Caki2 (cell line): Measurements from ENCODE around the gene RRM1. TPM values are rescaled to one million over a fixed set of nuclear protein-coding genes. Genes with fewer than 3 reads are reported as not detected.

ENCODE experiments used
- DNase-seq: peaks from one replicate; pipeline ENCODE4 v3.0.0-alpha.2; 2015; ENCODE audit warnings: low read depth
- in situ Hi-C: cut with HindIII; loops from 2 replicates; pipeline ENCODE4 v1.10.0; 2016; ENCODE audit warnings: low sequenced_read_pairs, low pct_unique_long_range_greater_than_20kb, mixed read lengths
- total RNA-seq: library from RNA; depleted of rRNA; stranded (reverse); fragments of >200 nt; shearing (Covaris generic); gene quantifications from 2 replicates; pipeline ENCODE4 v1.2.3, GENCODE V29; 2014; ENCODE audit warnings: low replicate concordance

The RRM1 gene
- total RNA-seq, 1 experiment from 2014 or later, result 104 TPM

- in situ Hi-C loops, result no loop called here
- peak; percentile 61 for DNase-seq
These were observed 21.8 kb upstream of the RRM1 start for GRCh38 chr11:4072668-4073285.

- no peak for DNase-seq
- in situ Hi-C loops, result no loop called here
These were observed 20.3 kb upstream of the RRM1 start for GRCh38 chr11:4074266-4074665.

- in situ Hi-C loops, result no loop called here
- DNase-seq, result no peak
These were observed 17.8 kb upstream of the RRM1 start for GRCh38 chr11:4076774-4077173.

GRCh38 chr11:4083198-4083597 lies 11.4 kb upstream of the RRM1 start:
- in situ Hi-C loops, result no loop called here
- no peak for DNase-seq

GRCh38 chr11:4084406-4085125 lies 10.0 kb upstream of the RRM1 start:
- DNase-seq, result no peak
- in situ Hi-C loops, result no loop called here

GRCh38 chr11:4085575-4085974 lies 9.0 kb upstream of the RRM1 start:
- DNase-seq, result no peak
- in situ Hi-C loops, result no loop called here

GRCh38 chr11:4086575-4087353 lies 7.8 kb upstream of the RRM1 start:
- no peak for DNase-seq
- in situ Hi-C loops, result no loop called here

- in situ Hi-C loops, result no loop called here
- no peak for DNase-seq
These were observed 7.0 kb upstream of the RRM1 start for GRCh38 chr11:4087551-4087950.

GRCh38 chr11:4090258-4090657 lies 4.3 kb upstream of the RRM1 start:
- no peak for DNase-seq
- in situ Hi-C loops, result no loop called here

- DNase-seq, result no peak
- in situ Hi-C loops, result no loop called here
These were observed 2.6 kb upstream of the RRM1 start for GRCh38 chr11:4092026-4092425.

GRCh38 chr11:4093519-4094347 lies 866 bp upstream of the RRM1 start:
- in situ Hi-C loops, result no loop called here
- no peak for DNase-seq

GRCh38 chr11:4095509-4096230 lies 1.1 kb downstream of the RRM1 start:
- peak; percentile 26 for DNase-seq
- in situ Hi-C loops, result no loop called here

- in situ Hi-C loops, result no loop called here
- DNase-seq, result no peak
These were observed 3.5 kb downstream of the RRM1 start for GRCh38 chr11:4098026-4098621.

GRCh38 chr11:4102711-4103110 lies 8.1 kb downstream of the RRM1 start:
- in situ Hi-C loops, result no loop called here

GRCh38 chr11:4103269-4103668 lies 8.7 kb downstream of the RRM1 start:
- no peak for DNase-seq
- in situ Hi-C loops, result no loop called here

More at GRCh38 chr11:4102711-4103110, 8.1 kb downstream of the RRM1 start:
- DNase-seq, result no peak

GRCh38 chr11:4105916-4106315 lies 11.3 kb downstream of the RRM1 start:
- in situ Hi-C loops, result no loop called here
- no peak for DNase-seq

- in situ Hi-C loops, result no loop called here
- DNase-seq, result no peak
These were observed 17.2 kb downstream of the RRM1 start for GRCh38 chr11:4111834-4112233.

GRCh38 chr11:4115128-4115527 lies 20.5 kb downstream of the RRM1 start:
- in situ Hi-C loops, result no loop called here
- DNase-seq, result no peak
